HepG2 (cell line): ENCODE data around the gene EPDR1. TPM values are rescaled to one million over a fixed set of nuclear protein-coding genes. Genes with fewer than 3 reads are reported as not detected.

ENCODE experiments used
- ATAC-seq: fragments of 200-7000 bp; cut with Tn5 transposase; 3 replicates; pipeline ENCODE4 v1.9.1; 2020; ENCODE audit warnings: mild to moderate bottlenecking, moderate library complexity
- BruUV-seq: library from RNA; stranded (reverse); fragments of 400-500 nt; replicated peaks from 2 replicates; lab custom pipeline; 2021; lab: Mats Ljungman, UMichigan
- CTCF ChIA-PET: fragments of 300-600 bp; formaldehyde crosslinking; extraction: SDS; loops from one replicate; lab custom pipeline; 2021; ENCODE audit warnings: low total read pairs, inconsistent platforms, low intra/inter-chr PET ratio; lab: Yijun Ruan, JAX
- POLR2A ChIA-PET: fragments of 350-600 bp; sonication (Branson Sonifier 250); formaldehyde crosslinking; loops from one replicate; lab custom pipeline; 2020; ENCODE audit warnings: antibody characterized with exemption, inconsistent platforms; lab: Yijun Ruan, JAX
- DNase-seq: peaks from one replicate; pipeline ENCODE4 v3.0.0-alpha.2; 2015; ENCODE audit warnings: low spot score
- FAIRE-seq: peaks from 3 replicates; lab custom pipeline; 2011; peaks lifted over from hg19 to GRCh38; lab: Jason Lieb, UNC
- H2AFZ ChIP-seq: one replicate; pipeline ENCODE4 v1.6.1; 2011; ENCODE audit warnings: low read length, inconsistent platforms
- H3K27ac ChIP-seq: fragments of 300-600 bp; 3 replicates; pipeline ENCODE4 v1.8.0; 2011; ENCODE audit warnings: mixed run types, mild to moderate bottlenecking, mixed read lengths, low read length, inconsistent platforms; ENCODE audit not compliant: insufficient read depth; ENCODE audit errors: extremely low read length
- H3K27me3 ChIP-seq, 2 experiments: fragments of 200-600 bp in 1 of 2; 2 replicates in 1 of 2; 3 replicates in 1 of 2; pipeline versions ENCODE4 v1.6.0 to v1.8.0; 2011; ENCODE audit warnings: low read length in 2 of 2, mild to moderate bottlenecking in 2 of 2, moderate library complexity in 2 of 2, inconsistent platforms in 1 of 2; ENCODE audit not compliant: insufficient read depth in 2 of 2, control insufficient read depth in 1 of 2
- H3K36me3 ChIP-seq, 2 experiments: fragments of 200-600 bp in 1 of 2; replicated peaks in 1 of 2; 2 replicates in 1 of 2; 3 replicates in 1 of 2; pipeline versions ENCODE4 v1.5.1 to v1.8.0; 2011; ENCODE audit warnings: low read length in 2 of 2, inconsistent platforms in 1 of 2; ENCODE audit not compliant: insufficient read depth in 2 of 2, control insufficient read depth in 1 of 2
- H3K4me1 ChIP-seq: 2 replicates; pipeline ENCODE4 v1.5.1; 2012; ENCODE audit warnings: low read length, inconsistent platforms; ENCODE audit not compliant: insufficient read depth
- H3K4me2 ChIP-seq: 2 replicates; pipeline ENCODE4 v1.6.0; 2011; ENCODE audit warnings: low read depth, low read length, inconsistent platforms
- H3K4me3 ChIP-seq, 3 experiments: fragments of 200-600 bp in 1 of 3; sonication (generic), shearing (Covaris generic) in 1 of 3; replicated peaks in 1 of 3; 2 replicates each; pipeline ENCODE4 v1.5.1; 2011 to 2016; ENCODE audit warnings: low read length in 3 of 3, inconsistent platforms in 2 of 3, low read depth in 2 of 3, mild to moderate bottlenecking in 2 of 3, control low read depth in 1 of 3, mixed read lengths in 1 of 3; ENCODE audit not compliant: insufficient read depth in 1 of 3
- H3K79me2 ChIP-seq: one replicate; pipeline ENCODE4 v1.6.1; 2011; ENCODE audit warnings: low read length, inconsistent platforms; ENCODE audit not compliant: insufficient read depth
- H3K9ac ChIP-seq: 2 replicates; pipeline ENCODE4 v1.6.0; 2011; ENCODE audit warnings: mild to moderate bottlenecking, low read depth, low read length, inconsistent platforms; ENCODE audit not compliant: insufficient read depth
- H3K9me3 ChIP-seq: 2 replicates; pipeline ENCODE4 v1.5.1; 2012; ENCODE audit warnings: mild to moderate bottlenecking, low read length
- H4K20me1 ChIP-seq: 2 replicates; pipeline ENCODE4 v1.6.0; 2011; ENCODE audit warnings: inconsistent platforms, mild to moderate bottlenecking, low read length, moderate library complexity; ENCODE audit not compliant: insufficient read depth
- MED1 ChIP-seq: sonication (generic); formaldehyde crosslinking; IDR thresholded peaks from 2 replicates; pipeline ENCODE4 v1.4.0; 2020; ENCODE audit warnings: missing genetic modification reagents
- NCOA1 ChIP-seq: sonication (generic); formaldehyde crosslinking; IDR thresholded peaks from 2 replicates; pipeline ENCODE4 v1.9.0; 2021; ENCODE audit warnings: missing genetic modification reagents
- REPIN1 ChIP-seq: sonication (generic); formaldehyde crosslinking; IDR thresholded peaks from 2 replicates; pipeline ENCODE4 v1.8.0; 2022; ENCODE audit warnings: missing genetic modification reagents, low read depth, mild to moderate bottlenecking, borderline replicate concordance
- RFX3 ChIP-seq: IDR thresholded peaks from 2 replicates; pipeline ENCODE4 v1.6.1; 2016; ENCODE audit warnings: missing biosample characterization, missing genetic modification reagents
- SRSF4 ChIP-seq: fragments of 200-400 bp; formaldehyde crosslinking; IDR thresholded peaks from one replicate; pipeline ENCODE4 v1.6.1; 2018; ENCODE audit warnings: mild to moderate bottlenecking, low read depth, low read length, moderate library complexity; ENCODE audit not compliant: poor library complexity, severe bottlenecking
- ZKSCAN5 ChIP-seq: sonication (generic); formaldehyde crosslinking; IDR thresholded peaks from 2 replicates; pipeline ENCODE4 v1.5.1; 2020; ENCODE audit warnings: mild to moderate bottlenecking, missing genetic modification reagents
- ZNF143 ChIP-seq: sonication (generic); formaldehyde crosslinking; IDR thresholded peaks from 2 replicates; pipeline ENCODE4 v1.4.0; 2020; ENCODE audit warnings: missing genetic modification reagents
- ZNF3 ChIP-seq: IDR thresholded peaks from 2 replicates; pipeline ENCODE4 v1.7.0; 2017; ENCODE audit warnings: inconsistent platforms
- ZNF816 ChIP-seq: sonication (generic); formaldehyde crosslinking; IDR thresholded peaks from 2 replicates; pipeline ENCODE4 v1.8.0; 2022; ENCODE audit warnings: missing genetic modification reagents, mild to moderate bottlenecking, borderline replicate concordance
- WGBS: methylation state at CpG from one replicate; pipeline ENCODE4 v1.1.6; 2017; ENCODE audit warnings: low lambda C conversion rate; 5-methylcytosine and 5-hydroxymethylcytosine counted together
- in situ Hi-C: cut with HindIII; loops from 2 replicates; pipeline ENCODE4 v1.10.0; 2017; ENCODE audit warnings: low pct_unique_long_range_greater_than_20kb; ENCODE audit not compliant: extremely low pct_ligation_motif_present
- intact Hi-C: fragments of 100-400 bp; cut with micrococcal nuclease; formaldehyde crosslinking; loops from one replicate; pipeline ENCODE4 v1.10.0; 2022; ENCODE audit not compliant: unreplicated experiment
- polyA plus RNA-seq, 8 experiments: library from polyadenylated mRNA; depleted of rRNA in 3 of 8; stranded (reverse) in 7 of 8; unstranded in 1 of 8; fragments of >200 nt; fragmentation: Illumina TruSeq in 4 of 8; extraction: Trizol in 4 of 8; gene quantifications; 2 replicates each; pipeline versions ENCODE4 v1.2.1 to v1.2.3, GENCODE V29; 2011 to 2016; ENCODE audit warnings: low read depth in 4 of 8, missing spikeins in 1 of 8, mixed read lengths in 1 of 8; ENCODE audit not compliant: insufficient read depth in 1 of 8
- total RNA-seq, 5 experiments: library from RNA; depleted of rRNA; stranded (reverse); fragments of >200 nt; fragmentation: Illumina TruSeq; extraction: Trizol; gene quantifications; 2 replicates each; pipeline ENCODE4 v1.2.3, GENCODE V29; 2016; ENCODE audit warnings: low read depth in 1 of 5
- TF ChIP-seq, protein P1 (sequence below): sonication (generic); formaldehyde crosslinking; IDR thresholded peaks from 2 replicates; pipeline ENCODE4 v1.9.0; 2021; ENCODE audit warnings: missing genetic modification reagents, mild to moderate bottlenecking, borderline replicate concordance
- TF ChIP-seq, protein P2 (sequence below): sonication (generic); formaldehyde crosslinking; IDR thresholded peaks from 2 replicates; pipeline ENCODE4 v1.4.0; 2020; ENCODE audit warnings: missing genetic modification reagents
- TF ChIP-seq, protein P3 (sequence below): sonication (generic); formaldehyde crosslinking; IDR thresholded peaks from 2 replicates; pipeline ENCODE4 v1.8.0; 2022; ENCODE audit warnings: missing genetic modification reagents, mild to moderate bottlenecking, borderline replicate concordance

Gene EPDR1
- total and polyA plus RNA-seq, 2 of the 13 experiments (the other 11 are each of a cell fraction or from before 2014, with no cell fraction given): 38.3 to 50.2 TPM

DNA sequence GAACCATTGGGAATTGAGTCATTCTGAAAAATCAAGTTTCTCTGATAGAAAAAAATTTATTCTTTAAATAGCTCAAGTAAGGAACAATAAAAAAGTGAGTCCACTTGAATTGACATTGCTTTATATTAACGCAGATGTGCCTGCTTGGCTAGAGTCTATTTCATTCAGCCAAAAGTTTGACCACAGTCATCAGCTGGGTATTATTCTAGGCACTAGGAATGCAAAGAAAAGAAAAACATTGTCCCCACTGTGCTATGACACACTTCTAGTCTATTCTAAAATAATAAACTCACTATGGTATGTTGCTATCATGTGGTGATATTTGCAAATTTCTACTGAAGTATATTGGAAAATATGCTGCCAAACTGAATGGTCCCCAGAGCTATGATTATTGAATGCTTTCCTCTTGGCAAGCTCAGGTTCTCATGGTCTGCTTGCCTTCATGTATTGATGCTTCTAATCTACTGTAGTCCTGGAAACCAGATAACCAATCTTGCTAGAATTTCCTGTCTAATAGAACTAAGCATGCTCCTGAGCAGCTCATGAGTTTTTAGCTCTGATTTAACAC, 12.1 kb upstream of the EPDR1 start:
- Histone ChIP-seq H4K20me1 (no peaks in the 10 kb centered on the region), H3K36me3 (peaks cover 0 to 2% of the 10 kb centered on the region in 2 experiments; a peak in 1 of 5 replicates), H3K79me2 (no peaks in the 10 kb centered on the region), H3K4me2 (no peak overlapping the region), H3K9ac (no peak overlapping the region), H3K9me3 (no peaks in the 10 kb centered on the region), H2AFZ (no peak overlapping the region), H3K4me3 (no peak overlapping the region), H3K27ac (no peak overlapping the region), H3K4me1 (no peaks in the 10 kb centered on the region)
- in situ Hi-C loops: loop anchor here (10.0 to 25.0 kb wide), 2 partner anchors 196 to 429 kb away; no protein-coding TSS in a partner anchor
- intact Hi-C loops: no loop called here
- no TSS peak for BruUV-seq
- DNase-seq: no peak
- CTCF ChIA-PET: no interaction called here
- no peak for ATAC-seq
- no peak for FAIRE-seq
- WGBS: 97% methylated on average over 1 of the region's 1 CpG
- no peak for TF ChIP-seq SRSF4
- TF ChIP-seq, all 625 proteins: peak for 0
- H3K27me3 ChIP-seq: no peaks in the 10 kb centered on the region
- POLR2A ChIA-PET: interaction anchor here (1.6 kb wide), 1 partner anchor 9 kb away, joined by 4 read pairs; the partner anchor contains the start of gene SFRP4

DNA sequence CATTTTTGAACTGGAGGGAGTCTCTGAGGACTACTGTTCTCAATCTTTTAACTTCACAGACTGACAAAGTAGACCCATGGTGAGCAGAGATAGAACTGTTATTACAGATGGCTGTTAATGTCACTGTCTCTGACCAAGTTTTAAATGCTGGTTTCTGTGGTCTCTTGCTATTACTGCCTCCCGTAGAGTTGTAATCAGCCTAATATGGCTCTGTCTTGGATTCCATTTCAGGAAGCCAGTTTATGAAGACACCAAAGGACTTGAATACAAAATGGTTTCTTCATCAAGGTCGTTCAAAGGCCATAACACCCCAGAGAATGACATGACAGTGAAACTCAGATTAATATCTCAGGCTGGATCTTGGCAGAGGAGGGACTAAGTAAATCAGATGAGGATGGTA, 7.7 kb upstream of the EPDR1 start:
- H3K4me1 ChIP-seq: peaks cover 21% of the 10 kb centered on the region
- H3K9me3 ChIP-seq: no peaks in the 10 kb centered on the region
- intact Hi-C loops: no loop called here
- H3K27me3 ChIP-seq: no peaks in the 10 kb centered on the region
- H2AFZ ChIP-seq: no peak overlapping the region
- no peak overlapping the region for H3K4me3 ChIP-seq
- 69% methylated on average over 2 of the region's 2 CpGs for WGBS
- FAIRE-seq (no peak), ATAC-seq (no peak), DNase-seq (no peak)
- no peak overlapping the region for H3K4me2 ChIP-seq
- POLR2A ChIA-PET: no interaction called here
- H4K20me1 ChIP-seq: no peaks in the 10 kb centered on the region
- in situ Hi-C loops: loop anchor here (25.0 kb wide), 1 partner anchor 425 kb away; no protein-coding TSS in a partner anchor
- TF ChIP-seq RFX3 (no peak), ZNF143 (CRISPR knock-in tag) (no peak), ZNF3 (CRISPR knock-in tag) (no peak), REPIN1 (no peak), NCOA1 (CRISPR knock-in tag) (no peak), MED1 (CRISPR knock-in tag) (no peak), ZKSCAN5 (CRISPR knock-in tag) (no peak), ZNF816 (CRISPR knock-in tag) (no peak)
- TF ChIP-seq, protein P1, sequence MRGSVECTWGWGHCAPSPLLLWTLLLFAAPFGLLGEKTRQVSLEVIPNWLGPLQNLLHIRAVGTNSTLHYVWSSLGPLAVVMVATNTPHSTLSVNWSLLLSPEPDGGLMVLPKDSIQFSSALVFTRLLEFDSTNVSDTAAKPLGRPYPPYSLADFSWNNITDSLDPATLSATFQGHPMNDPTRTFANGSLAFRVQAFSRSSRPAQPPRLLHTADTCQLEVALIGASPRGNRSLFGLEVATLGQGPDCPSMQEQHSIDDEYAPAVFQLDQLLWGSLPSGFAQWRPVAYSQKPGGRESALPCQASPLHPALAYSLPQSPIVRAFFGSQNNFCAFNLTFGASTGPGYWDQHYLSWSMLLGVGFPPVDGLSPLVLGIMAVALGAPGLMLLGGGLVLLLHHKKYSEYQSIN (CRISPR knock-in tag): no peak
- TF ChIP-seq, protein P2, sequence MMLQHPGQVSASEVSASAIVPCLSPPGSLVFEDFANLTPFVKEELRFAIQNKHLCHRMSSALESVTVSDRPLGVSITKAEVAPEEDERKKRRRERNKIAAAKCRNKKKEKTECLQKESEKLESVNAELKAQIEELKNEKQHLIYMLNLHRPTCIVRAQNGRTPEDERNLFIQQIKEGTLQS (CRISPR knock-in tag): no peak
- TF ChIP-seq, protein P3, sequence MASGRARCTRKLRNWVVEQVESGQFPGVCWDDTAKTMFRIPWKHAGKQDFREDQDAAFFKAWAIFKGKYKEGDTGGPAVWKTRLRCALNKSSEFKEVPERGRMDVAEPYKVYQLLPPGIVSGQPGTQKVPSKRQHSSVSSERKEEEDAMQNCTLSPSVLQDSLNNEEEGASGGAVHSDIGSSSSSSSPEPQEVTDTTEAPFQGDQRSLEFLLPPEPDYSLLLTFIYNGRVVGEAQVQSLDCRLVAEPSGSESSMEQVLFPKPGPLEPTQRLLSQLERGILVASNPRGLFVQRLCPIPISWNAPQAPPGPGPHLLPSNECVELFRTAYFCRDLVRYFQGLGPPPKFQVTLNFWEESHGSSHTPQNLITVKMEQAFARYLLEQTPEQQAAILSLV: no peak
- H3K9ac ChIP-seq: no peak overlapping the region
- no peaks in the 10 kb centered on the region for H3K79me2 ChIP-seq
- H3K36me3 ChIP-seq: peaks cover 0 to 2% of the 10 kb centered on the region in 2 experiments; a peak in 1 of 5 replicates
- BruUV-seq: no TSS peak
- CTCF ChIA-PET: no interaction called here
- no peak overlapping the region for H3K27ac ChIP-seq
